Measurements from ENCODE around the gene PDCD2L. TPM values are rescaled to one million over a fixed set of nuclear protein-coding genes. Genes with fewer than 3 reads are reported as not detected.

The PDCD2L gene
- total RNA-seq, 2 donors from 2014 or later = 5.9 to 9.9 TPM

DNA sequence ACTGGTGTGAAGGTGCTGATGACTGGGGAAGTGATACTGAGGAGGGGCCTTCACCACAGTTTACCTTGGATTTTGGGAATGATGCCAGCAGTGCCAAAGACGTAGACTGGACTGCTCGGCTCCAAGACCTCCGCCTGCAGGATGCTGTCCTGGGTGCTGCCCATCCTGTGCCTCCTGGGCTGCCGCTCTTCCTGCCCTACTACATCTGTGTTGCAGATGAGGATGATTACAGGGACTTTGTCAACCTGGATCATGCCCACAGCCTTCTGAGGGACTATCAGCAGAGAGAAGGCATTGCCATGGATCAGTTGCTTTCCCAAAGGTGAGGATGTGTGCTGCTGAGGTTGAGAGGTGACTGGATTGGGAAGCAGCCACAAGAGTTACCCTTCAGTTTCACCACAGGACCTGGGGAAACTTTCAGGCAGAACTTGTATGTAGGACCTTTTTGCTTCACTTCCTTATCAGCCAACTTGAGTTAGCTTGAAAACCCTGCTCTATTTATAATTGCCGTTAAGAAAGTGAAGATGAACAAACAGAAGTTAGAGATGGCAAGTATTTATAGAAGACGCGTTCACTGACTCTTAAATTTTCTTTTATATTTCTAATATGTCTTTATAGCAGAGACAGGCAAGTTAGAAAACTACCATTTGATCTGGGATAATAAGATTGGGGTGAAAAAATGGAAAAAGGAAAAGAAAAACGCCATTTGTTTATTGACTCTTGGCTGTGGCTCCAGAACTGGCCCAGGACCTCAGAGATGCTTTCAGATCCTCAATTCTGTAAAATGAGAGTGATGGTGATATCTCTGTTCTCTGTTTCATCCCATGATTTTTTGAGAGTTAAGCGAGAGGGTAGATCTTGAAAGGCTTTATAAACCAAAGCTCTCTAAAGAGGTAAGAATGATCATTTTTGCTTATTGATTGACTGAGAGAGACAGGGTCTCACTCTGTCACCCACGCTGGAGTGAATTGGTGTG lies 5.3 kb downstream of the PDCD2L start:
- H3K4me1 ChIP-seq = no peaks in the 10 kb centered on the region
- no peak overlapping the region for H3K27ac ChIP-seq
- no peak overlapping the region for H3K9ac ChIP-seq (ENCODE audit: low read depth in 2 of 2, low read length in 2 of 2)
- H3K27me3 ChIP-seq = no peaks in the 10 kb centered on the region
- no peak for DNase-seq
- H3K9me3 ChIP-seq = no peaks in the 10 kb centered on the region
- H3K36me3 ChIP-seq = no peaks in the 10 kb centered on the region
- H3K4me3 ChIP-seq = no peak overlapping the region
- intact Hi-C loops (cut with DNase I) = no loop called here
- TF ChIP-seq, protein P1, sequence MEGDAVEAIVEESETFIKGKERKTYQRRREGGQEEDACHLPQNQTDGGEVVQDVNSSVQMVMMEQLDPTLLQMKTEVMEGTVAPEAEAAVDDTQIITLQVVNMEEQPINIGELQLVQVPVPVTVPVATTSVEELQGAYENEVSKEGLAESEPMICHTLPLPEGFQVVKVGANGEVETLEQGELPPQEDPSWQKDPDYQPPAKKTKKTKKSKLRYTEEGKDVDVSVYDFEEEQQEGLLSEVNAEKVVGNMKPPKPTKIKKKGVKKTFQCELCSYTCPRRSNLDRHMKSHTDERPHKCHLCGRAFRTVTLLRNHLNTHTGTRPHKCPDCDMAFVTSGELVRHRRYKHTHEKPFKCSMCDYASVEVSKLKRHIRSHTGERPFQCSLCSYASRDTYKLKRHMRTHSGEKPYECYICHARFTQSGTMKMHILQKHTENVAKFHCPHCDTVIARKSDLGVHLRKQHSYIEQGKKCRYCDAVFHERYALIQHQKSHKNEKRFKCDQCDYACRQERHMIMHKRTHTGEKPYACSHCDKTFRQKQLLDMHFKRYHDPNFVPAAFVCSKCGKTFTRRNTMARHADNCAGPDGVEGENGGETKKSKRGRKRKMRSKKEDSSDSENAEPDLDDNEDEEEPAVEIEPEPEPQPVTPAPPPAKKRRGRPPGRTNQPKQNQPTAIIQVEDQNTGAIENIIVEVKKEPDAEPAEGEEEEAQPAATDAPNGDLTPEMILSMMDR (IDR thresholded peaks at IDR 0.05) = no peak

- Histone ChIP-seq H3K4me3 (no peak overlapping the region), H3K4me1 (no peaks in the 10 kb centered on the region), H3K9me3 (no peaks in the 10 kb centered on the region), H3K27me3 (no peaks in the 10 kb centered on the region), H3K27ac (no peak overlapping the region), H3K9ac (ENCODE audit: low read depth in 2 of 2, low read length in 2 of 2) (no peak overlapping the region), H3K36me3 (no peaks in the 10 kb centered on the region)
- no peak for DNase-seq
- intact Hi-C loops (cut with DNase I) = no loop called here
- TF ChIP-seq, protein P1 (IDR thresholded peaks at IDR 0.05) = no peak
Observed at GRCh38 chr19:34411216-34411615, 7.0 kb downstream of the PDCD2L start.

DNA sequence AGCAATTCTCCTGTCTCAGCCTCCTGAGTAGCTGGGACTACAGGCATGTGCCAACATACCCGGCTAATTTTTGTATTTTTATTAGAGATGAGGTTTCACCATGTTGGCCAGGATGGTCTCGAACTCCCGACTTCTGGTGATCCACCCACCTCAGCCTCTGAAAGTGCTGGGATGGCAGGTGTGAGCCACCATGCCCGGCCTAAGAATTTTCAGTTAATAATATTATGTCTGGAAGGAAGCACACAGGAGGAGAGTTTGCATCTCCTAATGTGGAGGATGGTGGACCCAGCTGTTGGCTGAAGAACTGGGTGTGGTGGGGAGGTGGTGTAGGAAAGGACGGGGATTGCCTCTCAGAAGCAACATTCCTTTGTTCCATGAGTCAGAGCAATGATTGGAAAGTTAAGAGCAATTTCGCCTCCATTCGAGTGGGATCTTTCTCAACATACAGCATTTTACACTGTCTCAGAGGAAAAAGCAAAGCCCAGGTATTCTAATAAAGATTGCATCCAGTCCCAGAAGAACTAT lies 11.9 kb downstream of the PDCD2L start:
- no peaks in the 10 kb centered on the region for H3K4me1 ChIP-seq
- no peak overlapping the region for H3K4me3 ChIP-seq
- H3K9me3 ChIP-seq = no peaks in the 10 kb centered on the region
- no peaks in the 10 kb centered on the region for H3K27me3 ChIP-seq
- H3K27ac ChIP-seq = no peak overlapping the region
- no peak for DNase-seq
- H3K36me3 ChIP-seq = no peaks in the 10 kb centered on the region
- H3K9ac ChIP-seq (ENCODE audit: low read depth in 2 of 2, low read length in 2 of 2) = no peak overlapping the region
- intact Hi-C loops (cut with DNase I) = no loop called here
- TF ChIP-seq, protein P1 (IDR thresholded peaks at IDR 0.05) = no peak

- no peaks in the 10 kb centered on the region for H3K4me1 ChIP-seq
- no peaks in the 10 kb centered on the region for H3K9me3 ChIP-seq
- DNase-seq = no peak
- H3K27me3 ChIP-seq = no peaks in the 10 kb centered on the region
- intact Hi-C loops (cut with DNase I) = no loop called here
- no peak overlapping the region for H3K4me3 ChIP-seq
- H3K9ac ChIP-seq (ENCODE audit: low read depth in 2 of 2, low read length in 2 of 2) = no peak overlapping the region
- H3K27ac ChIP-seq = no peak overlapping the region
- H3K36me3 ChIP-seq = no peaks in the 10 kb centered on the region
- TF ChIP-seq, protein P1 (IDR thresholded peaks at IDR 0.05) = no peak
Observed at GRCh38 chr19:34418300-34418699, 14.1 kb downstream of the PDCD2L start.

GRCh38 chr19:34426096-34426661 lies 22.0 kb downstream of the PDCD2L start:
- DNase-seq = no peak
- H3K27ac ChIP-seq = no peak overlapping the region
- intact Hi-C loops (cut with DNase I) = no loop called here

More at GRCh38 chr19:34426096-34426661, 22.0 kb downstream of the PDCD2L start:
- Histone ChIP-seq H3K4me1 (peaks cover 8% of the 10 kb centered on the region), H3K36me3 (no peaks in the 10 kb centered on the region), H3K9me3 (no peaks in the 10 kb centered on the region), H3K4me3 (no peak overlapping the region), H3K27me3 (no peaks in the 10 kb centered on the region), H3K9ac (ENCODE audit: low read depth in 2 of 2, low read length in 2 of 2) (no peak overlapping the region)
- TF ChIP-seq, protein P1 (IDR thresholded peaks at IDR 0.05) = no peak
